Neural cell (in vitro differentiated cells): ENCODE data around the gene UNK.

Source experiments
- CTCF ChIP-seq: fragments of 450-650 bp; IDR thresholded peaks from 2 replicates; pipeline ENCODE4 v1.5.1; 2014; ENCODE audit warnings: antibody characterized with exemption, mild to moderate bottlenecking, moderate library complexity; ENCODE audit not compliant: poor library complexity, severe bottlenecking
- EP300 ChIP-seq: fragments of 450-650 bp; conservative IDR thresholded peaks from 2 replicates; pipeline ENCODE4 v1.6.1; 2014; ENCODE audit warnings: antibody characterized with exemption, mild to moderate bottlenecking, moderate library complexity; ENCODE audit not compliant: poor library complexity, severe bottlenecking
- EZH2 ChIP-seq: fragments of 200-600, 300-800 bp; shearing (Covaris generic), sonication (generic); IDR thresholded peaks from 2 replicates; pipeline ENCODE4 v1.6.1; 2014; ENCODE audit warnings: antibody characterized with exemption, low read length, borderline replicate concordance, mild to moderate bottlenecking; ENCODE audit not compliant: insufficient read depth, poor library complexity, severe bottlenecking
- RAD21 ChIP-seq: fragments of 450-650 bp; conservative IDR thresholded peaks from 2 replicates; pipeline ENCODE4 v1.6.1; 2014; ENCODE audit warnings: antibody characterized with exemption, mild to moderate bottlenecking, moderate library complexity
- SMC3 ChIP-seq: fragments of 450-650 bp; conservative IDR thresholded peaks from 2 replicates; pipeline ENCODE4 v1.6.1; 2014; ENCODE audit warnings: antibody characterized with exemption, mild to moderate bottlenecking, moderate library complexity; ENCODE audit not compliant: poor library complexity
- TAF1 ChIP-seq: IDR thresholded peaks from 2 replicates; pipeline ENCODE4 v1.6.1; 2012; ENCODE audit warnings: low read depth

- TF ChIP-seq CTCF (no peak), EZH2 (no peak), RAD21 (no peak), TAF1 (no peak), EP300 (no peak), SMC3 (no peak)
Measured at GRCh38 chr17:75836605-75837004, 52.0 kb downstream of the UNK start.
